ENCODE data around the gene UTP11.

UTP11 gene

GRCh38 chr1:37987679-37988078, 24.9 kb upstream of the UTP11 start:
- TF ChIP-seq RARB (CRISPR knock-in tag; IDR thresholded peaks at IDR 0.05) = no peak
- TF ChIP-seq TCF4 (CRISPR knock-in tag; IDR thresholded peaks at IDR 0.05; ENCODE audit: borderline replicate concordance) = no peak
- TF ChIP-seq GLIS3 (CRISPR knock-in tag; IDR thresholded peaks at IDR 0.05) = no peak
- no peak for TF ChIP-seq TOX (CRISPR knock-in tag; IDR thresholded peaks at IDR 0.05; ENCODE audit: borderline replicate concordance)
- no peak for TF ChIP-seq ZFP30 (CRISPR knock-in tag; IDR thresholded peaks at IDR 0.05)
- TF ChIP-seq SNAI2 (CRISPR knock-in tag; IDR thresholded peaks at IDR 0.05) = no peak
- TF ChIP-seq ARNTL (CRISPR knock-in tag; IDR thresholded peaks at IDR 0.05; ENCODE audit: borderline replicate concordance, low read depth) = no peak
- TF ChIP-seq ZNF565 (CRISPR knock-in tag; conservative IDR thresholded peaks at IDR 0.05; ENCODE audit: low read depth) = no peak
- no peak for TF ChIP-seq CSDC2 (CRISPR knock-in tag; IDR thresholded peaks at IDR 0.05)
- TF ChIP-seq PPARA (CRISPR knock-in tag; IDR thresholded peaks at IDR 0.05; ENCODE audit: borderline replicate concordance) = no peak
- TF ChIP-seq BACH2 (CRISPR knock-in tag; IDR thresholded peaks at IDR 0.05; ENCODE audit: borderline replicate concordance) = no peak
- no peak for TF ChIP-seq ISL1 (CRISPR knock-in tag; IDR thresholded peaks at IDR 0.05)

GRCh38 chr1:37989361-37989930, 23.1 kb upstream of the UTP11 start:
- TF ChIP-seq ZFP30 (CRISPR knock-in tag; IDR thresholded peaks at IDR 0.05) (no peak), ZNF70 (CRISPR knock-in tag; IDR thresholded peaks at IDR 0.05) (no peak), TOX (CRISPR knock-in tag; IDR thresholded peaks at IDR 0.05; ENCODE audit: borderline replicate concordance) (no peak), PATZ1 (CRISPR knock-in tag; IDR thresholded peaks at IDR 0.05; ENCODE audit: borderline replicate concordance) (no peak), ZC3H10 (CRISPR knock-in tag; IDR thresholded peaks at IDR 0.05) (no peak), TCF4 (CRISPR knock-in tag; IDR thresholded peaks at IDR 0.05; ENCODE audit: borderline replicate concordance) (no peak), BACH2 (CRISPR knock-in tag; IDR thresholded peaks at IDR 0.05; ENCODE audit: borderline replicate concordance) (no peak)
- ATAC-seq = peak; percentile 54

More at GRCh38 chr1:37987679-37988078, 24.9 kb upstream of the UTP11 start:
- no peak for ATAC-seq

GRCh38 chr1:37994886-37995566, 17.5 kb upstream of the UTP11 start:
- no peak for ATAC-seq

More at GRCh38 chr1:37994886-37995566, 17.5 kb upstream of the UTP11 start:
- TF ChIP-seq ARNTL (CRISPR knock-in tag; IDR thresholded peaks at IDR 0.05; ENCODE audit: borderline replicate concordance, low read depth) (no peak), ZFP30 (CRISPR knock-in tag; IDR thresholded peaks at IDR 0.05) (no peak), CREB5 (CRISPR knock-in tag; IDR thresholded peaks at IDR 0.05; ENCODE audit: low read depth) (no peak), CSRNP3 (CRISPR knock-in tag; IDR thresholded peaks at IDR 0.05) (no peak), TSHZ2 (CRISPR knock-in tag; IDR thresholded peaks at IDR 0.05) (no peak), ZFP3 (CRISPR knock-in tag; IDR thresholded peaks at IDR 0.05) (no peak), GLIS3 (CRISPR knock-in tag; IDR thresholded peaks at IDR 0.05) (no peak), RARB (CRISPR knock-in tag; IDR thresholded peaks at IDR 0.05) (no peak)
